PFSK-1 (cell line): ENCODE measurements around the gene TMEM184A.

Experiments
- POLR2AphosphoS5 ChIP-seq: IDR thresholded peaks from 2 replicates; pipeline ENCODE4 v1.6.1; 2012; ENCODE audit warnings: low read depth, mild to moderate bottlenecking, control low read depth, low read length, moderate library complexity
- TF ChIP-seq, protein P1 (sequence below), 2 experiments: IDR thresholded peaks; 2 replicates each; pipeline versions ENCODE4 v1.6.1 to v1.8.0; 2011 to 2012; ENCODE audit warnings: low read depth in 2 of 2, low read length in 2 of 2, control low read depth in 1 of 2, inconsistent platforms in 1 of 2, mild to moderate bottlenecking in 1 of 2, moderate library complexity in 1 of 2; ENCODE audit not compliant: insufficient read depth in 1 of 2

DNA sequence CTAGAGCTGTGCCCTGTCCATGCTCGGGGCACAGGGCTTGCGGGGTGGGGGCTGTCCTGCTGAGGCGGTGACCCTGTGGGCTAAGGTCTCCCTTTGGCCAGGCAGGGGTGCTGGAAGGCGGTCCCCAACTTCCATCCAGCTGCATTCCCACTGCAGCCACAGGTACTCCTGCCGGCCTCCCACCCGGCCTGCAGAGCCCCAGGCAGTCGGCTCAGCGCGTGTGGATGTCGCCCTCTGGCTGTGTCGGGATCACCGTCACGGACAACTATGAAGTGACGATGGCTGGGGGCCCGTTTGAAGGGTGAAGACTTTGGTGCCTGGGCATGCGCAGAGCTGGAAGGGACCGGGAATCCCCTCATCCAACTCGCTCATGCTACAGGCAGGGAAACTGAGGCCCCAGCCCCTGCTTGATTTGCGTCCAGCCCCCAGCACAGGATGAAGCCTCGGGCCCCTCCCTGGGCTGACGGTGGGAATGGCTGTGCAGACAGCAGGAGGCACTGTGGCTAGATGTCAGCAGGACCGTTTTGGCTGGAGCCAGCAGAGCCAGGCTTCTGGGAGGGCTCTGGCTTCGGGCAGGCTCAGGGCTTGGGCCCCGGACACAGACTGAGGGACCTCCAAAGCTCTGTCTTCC, 2.3 kb upstream of the TMEM184A start:
- TF ChIP-seq, protein P1, sequence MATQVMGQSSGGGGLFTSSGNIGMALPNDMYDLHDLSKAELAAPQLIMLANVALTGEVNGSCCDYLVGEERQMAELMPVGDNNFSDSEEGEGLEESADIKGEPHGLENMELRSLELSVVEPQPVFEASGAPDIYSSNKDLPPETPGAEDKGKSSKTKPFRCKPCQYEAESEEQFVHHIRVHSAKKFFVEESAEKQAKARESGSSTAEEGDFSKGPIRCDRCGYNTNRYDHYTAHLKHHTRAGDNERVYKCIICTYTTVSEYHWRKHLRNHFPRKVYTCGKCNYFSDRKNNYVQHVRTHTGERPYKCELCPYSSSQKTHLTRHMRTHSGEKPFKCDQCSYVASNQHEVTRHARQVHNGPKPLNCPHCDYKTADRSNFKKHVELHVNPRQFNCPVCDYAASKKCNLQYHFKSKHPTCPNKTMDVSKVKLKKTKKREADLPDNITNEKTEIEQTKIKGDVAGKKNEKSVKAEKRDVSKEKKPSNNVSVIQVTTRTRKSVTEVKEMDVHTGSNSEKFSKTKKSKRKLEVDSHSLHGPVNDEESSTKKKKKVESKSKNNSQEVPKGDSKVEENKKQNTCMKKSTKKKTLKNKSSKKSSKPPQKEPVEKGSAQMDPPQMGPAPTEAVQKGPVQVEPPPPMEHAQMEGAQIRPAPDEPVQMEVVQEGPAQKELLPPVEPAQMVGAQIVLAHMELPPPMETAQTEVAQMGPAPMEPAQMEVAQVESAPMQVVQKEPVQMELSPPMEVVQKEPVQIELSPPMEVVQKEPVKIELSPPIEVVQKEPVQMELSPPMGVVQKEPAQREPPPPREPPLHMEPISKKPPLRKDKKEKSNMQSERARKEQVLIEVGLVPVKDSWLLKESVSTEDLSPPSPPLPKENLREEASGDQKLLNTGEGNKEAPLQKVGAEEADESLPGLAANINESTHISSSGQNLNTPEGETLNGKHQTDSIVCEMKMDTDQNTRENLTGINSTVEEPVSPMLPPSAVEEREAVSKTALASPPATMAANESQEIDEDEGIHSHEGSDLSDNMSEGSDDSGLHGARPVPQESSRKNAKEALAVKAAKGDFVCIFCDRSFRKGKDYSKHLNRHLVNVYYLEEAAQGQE (IDR thresholded peaks at IDR 0.05; ENCODE audit: insufficient read depth in 1 of 2, low read depth in 2 of 2, low read length in 2 of 2), result no peak
- TF ChIP-seq POLR2AphosphoS5, result no peak
